GM19193 (cell line): Measurements from ENCODE around the gene ALOX15B.

Experiments
- POLR2A ChIP-seq: IDR thresholded peaks from 4 replicates; pipeline ENCODE4 v1.6.1; 2011; ENCODE audit not compliant: insufficient read depth, insufficient read length; ENCODE audit errors: extremely low read depth

The ALOX15B gene

DNA sequence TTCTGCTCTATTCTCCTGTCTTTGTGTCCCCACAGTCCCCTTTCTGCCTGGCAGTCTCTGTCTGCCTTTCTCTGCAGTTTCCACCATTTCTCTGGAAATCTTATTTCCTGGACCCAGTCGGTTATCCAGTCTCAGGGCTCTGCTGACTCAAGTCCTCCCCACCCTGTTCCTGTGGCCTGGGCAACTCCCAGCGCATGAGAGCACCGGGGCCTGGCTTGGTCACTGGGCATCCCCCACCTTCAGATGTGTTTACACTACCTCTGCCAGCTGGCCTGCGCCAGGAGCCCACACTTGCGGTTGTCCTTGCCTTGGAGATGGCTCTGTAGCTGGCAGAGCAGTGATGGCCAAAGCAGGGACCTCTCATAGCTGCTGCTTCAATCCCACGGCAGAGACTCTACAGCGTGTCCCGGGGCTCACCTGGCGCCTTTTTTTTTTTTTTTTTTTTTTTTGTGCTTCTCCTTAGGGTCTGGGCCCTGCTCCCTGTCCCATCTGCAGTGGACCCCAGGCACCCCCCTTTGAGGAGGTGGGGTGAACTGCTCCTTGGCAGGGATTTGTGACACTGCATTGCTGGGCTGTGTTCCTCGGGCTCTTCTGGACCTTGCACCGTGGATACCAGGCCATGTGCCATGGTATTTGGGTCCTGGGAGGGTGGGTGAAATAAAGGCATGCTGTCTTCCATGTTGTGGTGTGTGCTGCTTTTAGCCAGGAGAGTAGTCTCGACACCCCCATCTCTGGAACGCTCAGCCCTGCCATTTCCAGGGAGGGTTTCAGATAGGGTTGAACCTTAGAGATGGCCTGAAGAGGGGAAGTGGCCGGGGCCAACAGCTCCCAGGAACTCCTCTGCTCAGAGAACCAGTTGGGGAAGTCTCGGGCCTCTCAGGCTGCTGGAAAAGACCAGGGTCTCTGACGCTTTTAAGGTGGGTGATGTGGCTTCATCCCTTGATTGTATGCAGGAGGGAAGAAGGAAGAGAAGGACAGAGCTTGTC is 18.9 kb upstream of the ALOX15B start:
- no peak for TF ChIP-seq POLR2A

- no peak for TF ChIP-seq POLR2A
Measured at GRCh38 chr17:8020776-8021564, 17.9 kb upstream of the ALOX15B start.

GRCh38 chr17:8021565-8022359 is 17.1 kb upstream of the ALOX15B start:
- no peak for TF ChIP-seq POLR2A

GRCh38 chr17:8022360-8023003 is 16.4 kb upstream of the ALOX15B start:
- no peak for TF ChIP-seq POLR2A

DNA sequence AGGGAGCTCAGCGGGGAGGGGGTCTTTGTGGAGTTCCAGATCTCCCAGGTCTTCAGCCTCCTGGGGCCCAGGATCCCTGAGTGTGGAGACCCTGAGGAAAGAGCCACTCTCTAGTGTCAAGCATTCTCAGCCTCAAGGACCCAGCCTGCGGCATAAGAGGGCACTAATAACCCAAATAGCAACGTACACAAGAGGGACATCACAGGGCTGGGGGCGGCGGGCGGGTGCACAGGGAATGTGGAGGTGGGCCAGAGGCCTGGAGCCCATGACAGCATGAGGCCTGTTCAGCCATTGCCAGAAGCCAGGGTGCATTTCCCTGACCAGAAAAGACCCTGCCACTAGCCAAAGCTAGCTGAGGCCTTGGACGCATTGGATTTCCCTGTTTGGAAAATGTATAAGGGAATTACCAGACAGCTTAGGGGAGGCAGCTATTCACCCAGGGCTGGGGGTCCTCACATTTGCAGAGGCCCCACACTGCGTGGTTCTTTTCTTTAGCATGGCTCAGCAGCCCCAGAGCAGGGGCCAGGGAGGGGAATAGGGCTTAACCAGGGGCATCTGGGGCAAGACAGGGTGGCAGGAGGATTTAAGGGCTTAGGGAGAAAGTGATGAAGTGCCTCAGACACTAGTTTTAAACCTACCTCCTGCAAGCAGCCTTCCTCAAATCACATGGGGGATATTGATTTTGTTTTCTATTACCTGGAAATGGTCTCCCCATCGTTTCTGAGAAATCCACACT is 13.5 kb upstream of the ALOX15B start:
- no peak for TF ChIP-seq POLR2A

DNA sequence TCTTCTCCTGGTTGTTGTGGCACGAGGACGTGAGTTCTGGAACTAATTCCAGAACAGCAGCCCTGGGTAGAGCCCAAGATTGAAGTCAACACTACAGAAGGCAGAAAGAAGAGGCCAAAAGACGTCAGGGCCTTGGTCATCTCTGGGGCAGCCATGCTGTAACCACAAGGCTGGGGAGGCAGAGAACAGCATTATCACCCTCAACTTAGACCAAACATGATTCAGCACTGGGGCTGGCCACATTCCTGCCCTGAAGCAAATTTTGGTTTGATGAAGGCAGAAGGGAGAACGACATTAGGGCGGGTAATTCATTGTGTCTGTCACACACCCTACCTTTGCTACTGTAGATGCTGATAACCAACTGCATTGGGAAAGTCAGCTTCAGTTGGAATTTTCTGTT is 9.7 kb upstream of the ALOX15B start:
- no peak for TF ChIP-seq POLR2A

GRCh38 chr17:8031261-8031661 is 7.6 kb upstream of the ALOX15B start:
- TF ChIP-seq POLR2A = no peak

DNA sequence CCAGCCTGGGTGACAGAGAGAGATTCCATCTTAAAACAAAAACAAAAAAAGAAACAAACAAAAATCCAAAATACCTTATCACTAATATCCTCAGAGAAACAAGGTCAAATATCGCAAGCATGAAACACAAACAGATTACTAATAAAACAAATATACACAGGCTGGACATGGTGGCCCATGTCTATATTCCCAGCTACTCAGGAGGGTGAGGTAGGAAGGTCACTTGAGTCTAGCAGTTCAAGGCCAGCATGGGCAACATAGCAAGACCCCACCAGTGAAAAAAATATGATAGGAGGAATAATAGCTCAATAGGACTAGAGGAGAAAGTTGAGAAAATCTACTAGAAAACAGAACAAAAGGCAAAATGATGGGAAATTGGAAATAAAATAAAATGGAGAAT is 6.9 kb upstream of the ALOX15B start:
- no peak for TF ChIP-seq POLR2A

- TF ChIP-seq POLR2A = no peak
Measured at GRCh38 chr17:8032442-8032841, 6.4 kb upstream of the ALOX15B start.

- no peak for TF ChIP-seq POLR2A
Measured at GRCh38 chr17:8039611-8040168, 831 bp downstream of the ALOX15B start.

GRCh38 chr17:8041249-8041928 is 2.5 kb downstream of the ALOX15B start:
- TF ChIP-seq POLR2A = no peak

GRCh38 chr17:8041979-8042378 is 3.1 kb downstream of the ALOX15B start:
- no peak for TF ChIP-seq POLR2A
